Endothelial cell of umbilical vein (primary cell): ENCODE results near the gene MS4A12. TPM values are rescaled to one million over a fixed set of nuclear protein-coding genes. Genes with fewer than 3 reads are reported as not detected.

ENCODE experiments used
- BruUV-seq: library from RNA; stranded (reverse); fragments of 400-500 nt; replicated peaks from 2 replicates; lab custom pipeline; 2021; lab: Mats Ljungman, UMichigan
- CTCF ChIA-PET: fragments of 300-600, 350-600 bp; sonication (Branson Sonifier 250); formaldehyde crosslinking; loops from one replicate; lab custom pipeline; 2021; ENCODE audit warnings: antibody characterized with exemption, inconsistent platforms; lab: Charles Lee
- POLR2A ChIA-PET: fragments of 300-600, 350-600 bp; sonication (Branson Sonifier 250); formaldehyde crosslinking; loops from one replicate; lab custom pipeline; 2021; ENCODE audit warnings: antibody characterized with exemption, inconsistent platforms; lab: Charles Lee
- DNase-seq: peaks from one replicate; pipeline ENCODE4 v3.0.0-alpha.2; 2011; ENCODE audit warnings: low read depth, low spot score
- FAIRE-seq: peaks from 2 replicates; lab custom pipeline; 2011; peaks lifted over from hg19 to GRCh38; lab: Jason Lieb, UNC
- H2AFZ ChIP-seq: 2 replicates; pipeline ENCODE4 v1.6.0; 2012; ENCODE audit warnings: low read depth, low read length, control low read depth, inconsistent platforms
- H3K27ac ChIP-seq: 2 replicates; pipeline ENCODE4 v1.5.1; 2011; ENCODE audit warnings: low read depth, mild to moderate bottlenecking, control low read depth, low read length, moderate library complexity; ENCODE audit not compliant: insufficient read depth
- H3K27me3 ChIP-seq, 2 experiments: 2 replicates each; pipeline versions ENCODE4 v1.6.0 to v1.6.1; 2011; ENCODE audit warnings: low read length in 2 of 2, mixed read lengths in 1 of 2; ENCODE audit not compliant: control insufficient read depth in 2 of 2, insufficient read depth in 2 of 2
- H3K36me3 ChIP-seq, 2 experiments: 2 replicates in 1 of 2; 3 replicates in 1 of 2; pipeline ENCODE4 v1.5.1; 2011; ENCODE audit warnings: low read length in 2 of 2, mild to moderate bottlenecking in 1 of 2, moderate library complexity in 1 of 2; ENCODE audit not compliant: control insufficient read depth in 2 of 2, insufficient read depth in 2 of 2; ENCODE audit errors: extremely low read depth in 1 of 2
- H3K4me1 ChIP-seq: 3 replicates; pipeline ENCODE4 v1.5.1; 2011; ENCODE audit warnings: mild to moderate bottlenecking, low read length; ENCODE audit not compliant: control insufficient read depth, insufficient read depth; ENCODE audit errors: extremely low read depth
- H3K4me2 ChIP-seq: 2 replicates; pipeline ENCODE4 v1.6.1; 2011; ENCODE audit warnings: low read length, control low read depth, mixed read lengths; ENCODE audit not compliant: insufficient read depth
- H3K4me3 ChIP-seq, 3 experiments: fragments of 200-600 bp in 1 of 3; sonication (generic), shearing (Covaris generic) in 1 of 3; replicated peaks in 1 of 3; 2 replicates each; pipeline ENCODE4 v1.5.1; 2011 to 2016; ENCODE audit warnings: control low read depth in 3 of 3, low read length in 3 of 3, mild to moderate bottlenecking in 2 of 3, inconsistent platforms in 1 of 3, low read depth in 1 of 3, moderate library complexity in 1 of 3; ENCODE audit not compliant: insufficient read depth in 1 of 3
- H3K79me2 ChIP-seq: 2 replicates; pipeline ENCODE4 v1.6.0; 2012; ENCODE audit warnings: low read length, inconsistent platforms; ENCODE audit not compliant: control insufficient read depth, insufficient read depth
- H3K9ac ChIP-seq: replicated peaks from 2 replicates; pipeline ENCODE3; 2011; ENCODE audit warnings: low read length, control low read depth; ENCODE audit not compliant: insufficient read depth; ENCODE audit errors: extremely low read depth
- H3K9me1 ChIP-seq: replicated peaks from 3 replicates; pipeline ENCODE4 v1.6.0; 2011; ENCODE audit warnings: mild to moderate bottlenecking, low read length; ENCODE audit not compliant: control insufficient read depth, insufficient read depth; ENCODE audit errors: extremely low read depth
- H3K9me3 ChIP-seq: replicated peaks from 2 replicates; pipeline ENCODE4 v1.5.1; 2012; ENCODE audit warnings: low read length, inconsistent platforms; ENCODE audit not compliant: control insufficient read depth, insufficient read depth
- H4K20me1 ChIP-seq: replicated peaks from 2 replicates; pipeline ENCODE3; 2011; ENCODE audit warnings: mild to moderate bottlenecking, low read length; ENCODE audit not compliant: control insufficient read depth, insufficient read depth; ENCODE audit errors: extremely low read depth
- EZH2 ChIP-seq: IDR thresholded peaks from 2 replicates; pipeline ENCODE4 v1.6.1; 2012; ENCODE audit warnings: borderline replicate concordance, low read depth, mild to moderate bottlenecking, moderate library complexity, low read length, inconsistent platforms; ENCODE audit not compliant: severe bottlenecking
- FOS ChIP-seq: IDR thresholded peaks from 2 replicates; pipeline ENCODE4 v1.6.1; 2011; ENCODE audit warnings: mild to moderate bottlenecking, low read length, moderate library complexity, borderline replicate concordance; ENCODE audit not compliant: insufficient read depth
- GATA2 ChIP-seq: IDR thresholded peaks from 2 replicates; pipeline ENCODE4 v1.7.0; 2011; ENCODE audit warnings: low read depth, mild to moderate bottlenecking, moderate library complexity, mixed read lengths, low read length; ENCODE audit not compliant: insufficient read length, insufficient read depth
- JUN ChIP-seq: IDR thresholded peaks from 2 replicates; pipeline ENCODE4 v1.6.1; 2011; ENCODE audit warnings: borderline replicate concordance, low read depth; ENCODE audit not compliant: insufficient read length, insufficient read depth
- MYC ChIP-seq: IDR thresholded peaks from one replicate; pipeline ENCODE4 v1.6.1; 2011; ENCODE audit warnings: mild to moderate bottlenecking, low read depth, low read length
- POLR2A ChIP-seq: IDR thresholded peaks from 2 replicates; pipeline ENCODE4 v1.6.1; 2012; ENCODE audit warnings: low read depth, mild to moderate bottlenecking, control low read depth, low read length
- POLR2AphosphoS5 ChIP-seq: IDR thresholded peaks from 2 replicates; pipeline ENCODE4 v1.6.1; 2012; ENCODE audit warnings: low read depth, mild to moderate bottlenecking, control low read depth, low read length, moderate library complexity; ENCODE audit not compliant: insufficient read depth
- dilution Hi-C: fragments of 300-500 bp; cut with MboI; formaldehyde crosslinking; loops from one replicate; pipeline ENCODE4 v1.15.0; 2019; ENCODE audit warnings: low sequenced_read_pairs; ENCODE audit not compliant: extremely low pct_ligation_motif_present
- intact Hi-C: fragments of 100-400 bp; cut with micrococcal nuclease; formaldehyde crosslinking; loops from one replicate; pipeline ENCODE4 v1.10.0; 2022
- polyA plus RNA-seq, 4 experiments: library from polyadenylated mRNA; depleted of rRNA in 3 of 4; stranded (reverse) in 3 of 4; unstranded in 1 of 4; fragments of >200 nt; gene quantifications; 2 replicates each; pipeline versions ENCODE4 v1.2.1 to v1.2.3, GENCODE V29; 2011 to 2012; ENCODE audit warnings: missing spikeins in 1 of 4
- total RNA-seq: library from RNA; stranded (reverse); gene quantifications from 2 replicates; pipeline ENCODE4 v1.2.3, GENCODE V29; 2021
- TF ChIP-seq, protein P1 (sequence below): IDR thresholded peaks from 2 replicates; pipeline ENCODE4 v1.6.1; 2011; ENCODE audit not compliant: insufficient read depth, insufficient read length
- TF ChIP-seq, protein P2 (sequence below), 2 donors: IDR thresholded peaks; 1 replicate in 1 of 2; 2 replicates in 1 of 2; pipeline ENCODE4 v1.5.1; 2011; ENCODE audit warnings: low read length in 2 of 2, mild to moderate bottlenecking in 2 of 2, moderate library complexity in 2 of 2, control low read depth in 1 of 2, inconsistent platforms in 1 of 2, low read depth in 1 of 2; ENCODE audit not compliant: insufficient read depth in 1 of 2; ENCODE audit errors: extremely low read depth in 1 of 2

The MS4A12 gene
- total and polyA plus RNA-seq, 2 donors (not counting 3 experiments of a cell fraction or from before 2014, with no cell fraction given), result not detected

DNA sequence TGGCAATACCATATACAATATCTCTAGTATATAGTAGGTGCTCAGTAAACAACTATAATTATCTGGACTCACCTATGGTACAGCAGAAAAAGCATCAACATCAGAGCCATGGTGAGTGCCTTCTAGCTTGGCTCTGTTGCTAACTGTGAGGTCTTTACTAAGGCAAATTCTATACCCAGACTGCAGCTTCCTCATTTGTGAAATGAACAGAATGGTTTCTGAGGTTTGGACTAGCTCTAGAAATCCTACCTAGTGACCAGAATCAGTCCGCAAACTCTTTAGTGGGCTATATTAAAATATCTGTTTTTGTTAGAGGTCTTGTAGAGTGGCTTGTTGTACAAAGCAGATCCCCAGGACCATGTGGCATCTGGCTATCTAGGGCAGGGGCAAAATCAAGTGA lies 33.2 kb upstream of the MS4A12 start:
- Histone ChIP-seq H3K9me3 (no peaks in the 10 kb centered on the region), H3K4me1 (no peaks in the 10 kb centered on the region), H3K36me3 (no peaks in the 10 kb centered on the region), H2AFZ (no peak overlapping the region), H3K9me1 (no peaks in the 10 kb centered on the region), H3K27ac (no peak overlapping the region), H4K20me1 (no peaks in the 10 kb centered on the region), H3K79me2 (no peaks in the 10 kb centered on the region), H3K9ac (no peak overlapping the region), H3K4me2 (no peak overlapping the region), H3K4me3 (no peak overlapping the region), H3K27me3 (no peaks in the 10 kb centered on the region)
- dilution Hi-C loops, result no loop called here
- POLR2A ChIA-PET, result no interaction called here
- no peak for DNase-seq
- no TSS peak for BruUV-seq
- TF ChIP-seq, protein P1, sequence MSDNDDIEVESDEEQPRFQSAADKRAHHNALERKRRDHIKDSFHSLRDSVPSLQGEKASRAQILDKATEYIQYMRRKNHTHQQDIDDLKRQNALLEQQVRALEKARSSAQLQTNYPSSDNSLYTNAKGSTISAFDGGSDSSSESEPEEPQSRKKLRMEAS, result no peak
- no peak for TF ChIP-seq GATA2
- no peak for TF ChIP-seq MYC
- no peak for TF ChIP-seq EZH2
- TF ChIP-seq, protein P2, sequence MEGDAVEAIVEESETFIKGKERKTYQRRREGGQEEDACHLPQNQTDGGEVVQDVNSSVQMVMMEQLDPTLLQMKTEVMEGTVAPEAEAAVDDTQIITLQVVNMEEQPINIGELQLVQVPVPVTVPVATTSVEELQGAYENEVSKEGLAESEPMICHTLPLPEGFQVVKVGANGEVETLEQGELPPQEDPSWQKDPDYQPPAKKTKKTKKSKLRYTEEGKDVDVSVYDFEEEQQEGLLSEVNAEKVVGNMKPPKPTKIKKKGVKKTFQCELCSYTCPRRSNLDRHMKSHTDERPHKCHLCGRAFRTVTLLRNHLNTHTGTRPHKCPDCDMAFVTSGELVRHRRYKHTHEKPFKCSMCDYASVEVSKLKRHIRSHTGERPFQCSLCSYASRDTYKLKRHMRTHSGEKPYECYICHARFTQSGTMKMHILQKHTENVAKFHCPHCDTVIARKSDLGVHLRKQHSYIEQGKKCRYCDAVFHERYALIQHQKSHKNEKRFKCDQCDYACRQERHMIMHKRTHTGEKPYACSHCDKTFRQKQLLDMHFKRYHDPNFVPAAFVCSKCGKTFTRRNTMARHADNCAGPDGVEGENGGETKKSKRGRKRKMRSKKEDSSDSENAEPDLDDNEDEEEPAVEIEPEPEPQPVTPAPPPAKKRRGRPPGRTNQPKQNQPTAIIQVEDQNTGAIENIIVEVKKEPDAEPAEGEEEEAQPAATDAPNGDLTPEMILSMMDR (IDR thresholded peaks at IDR 0.05; ENCODE audit: extremely low read depth in 1 of 2, insufficient read depth in 1 of 2, low read depth in 1 of 2, low read length in 2 of 2), result no peak
- no peak for TF ChIP-seq POLR2AphosphoS5
- no peak for TF ChIP-seq POLR2A
- TF ChIP-seq FOS, result no peak
- TF ChIP-seq JUN, result no peak
- CTCF ChIA-PET, result no interaction called here
- FAIRE-seq, result no peak
- intact Hi-C loops, result no loop called here
